GM19043 (cell line): ENCODE data around the gene ANAPC2.

Source experiments
- ATAC-seq: cut with Tn5 transposase; IDR thresholded peaks from one replicate; pipeline ENCODE4 v1.9.1; 2021; ENCODE audit warnings: low read depth; ENCODE audit not compliant: unreplicated experiment

The ANAPC2 gene

GRCh38 chr9:137134191-137134590, 54.2 kb downstream of the ANAPC2 start:
- ATAC-seq = no peak

- no peak for ATAC-seq
These were observed 58.1 kb downstream of the ANAPC2 start for GRCh38 chr9:137130176-137130755.

GRCh38 chr9:137129456-137130175, 58.7 kb downstream of the ANAPC2 start:
- ATAC-seq = peak; percentile 83

GRCh38 chr9:137128862-137129455, 59.4 kb downstream of the ANAPC2 start:
- ATAC-seq = no peak

GRCh38 chr9:137128158-137128861, 60.0 kb downstream of the ANAPC2 start:
- ATAC-seq = no peak

- no peak for ATAC-seq
These were observed 60.8 kb downstream of the ANAPC2 start for GRCh38 chr9:137127301-137128157.

GRCh38 chr9:137126786-137127185, 61.6 kb downstream of the ANAPC2 start:
- no peak for ATAC-seq
